ENCODE data around the gene DSC3.

GRCh38 chr18:31057051-31057450 is 14.5 kb upstream of the DSC3 start:
- TF ChIP-seq CTCF (IDR thresholded peaks at IDR 0.05): no peak
- TF ChIP-seq POLR2A (IDR thresholded peaks at IDR 0.05): no peak
